WI38 (cell line): ENCODE data around the gene SLU7.

Experiments used
- H3K4me3 ChIP-seq: 2 replicates; pipeline ENCODE4 v1.5.1; 2011; ENCODE audit warnings: low read depth, mild to moderate bottlenecking, control low read depth, low read length
- TF ChIP-seq, protein P1 (sequence below): IDR thresholded peaks from 2 replicates; pipeline ENCODE4 v1.5.1; 2012; ENCODE audit warnings: low read depth, mild to moderate bottlenecking, control low read depth, low read length

Gene SLU7

GRCh38 chr5:160418561-160419457, at the start of gene SLU7:
TSS of gene SLU7 (minus strand) at chr5:160419081. CDS start at chr5:160415294, 3,787 bp downstream.
- TF ChIP-seq, protein P1, sequence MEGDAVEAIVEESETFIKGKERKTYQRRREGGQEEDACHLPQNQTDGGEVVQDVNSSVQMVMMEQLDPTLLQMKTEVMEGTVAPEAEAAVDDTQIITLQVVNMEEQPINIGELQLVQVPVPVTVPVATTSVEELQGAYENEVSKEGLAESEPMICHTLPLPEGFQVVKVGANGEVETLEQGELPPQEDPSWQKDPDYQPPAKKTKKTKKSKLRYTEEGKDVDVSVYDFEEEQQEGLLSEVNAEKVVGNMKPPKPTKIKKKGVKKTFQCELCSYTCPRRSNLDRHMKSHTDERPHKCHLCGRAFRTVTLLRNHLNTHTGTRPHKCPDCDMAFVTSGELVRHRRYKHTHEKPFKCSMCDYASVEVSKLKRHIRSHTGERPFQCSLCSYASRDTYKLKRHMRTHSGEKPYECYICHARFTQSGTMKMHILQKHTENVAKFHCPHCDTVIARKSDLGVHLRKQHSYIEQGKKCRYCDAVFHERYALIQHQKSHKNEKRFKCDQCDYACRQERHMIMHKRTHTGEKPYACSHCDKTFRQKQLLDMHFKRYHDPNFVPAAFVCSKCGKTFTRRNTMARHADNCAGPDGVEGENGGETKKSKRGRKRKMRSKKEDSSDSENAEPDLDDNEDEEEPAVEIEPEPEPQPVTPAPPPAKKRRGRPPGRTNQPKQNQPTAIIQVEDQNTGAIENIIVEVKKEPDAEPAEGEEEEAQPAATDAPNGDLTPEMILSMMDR = no peak
- H3K4me3 ChIP-seq = peak within 1 kb of the TSS; percentile 94

DNA sequence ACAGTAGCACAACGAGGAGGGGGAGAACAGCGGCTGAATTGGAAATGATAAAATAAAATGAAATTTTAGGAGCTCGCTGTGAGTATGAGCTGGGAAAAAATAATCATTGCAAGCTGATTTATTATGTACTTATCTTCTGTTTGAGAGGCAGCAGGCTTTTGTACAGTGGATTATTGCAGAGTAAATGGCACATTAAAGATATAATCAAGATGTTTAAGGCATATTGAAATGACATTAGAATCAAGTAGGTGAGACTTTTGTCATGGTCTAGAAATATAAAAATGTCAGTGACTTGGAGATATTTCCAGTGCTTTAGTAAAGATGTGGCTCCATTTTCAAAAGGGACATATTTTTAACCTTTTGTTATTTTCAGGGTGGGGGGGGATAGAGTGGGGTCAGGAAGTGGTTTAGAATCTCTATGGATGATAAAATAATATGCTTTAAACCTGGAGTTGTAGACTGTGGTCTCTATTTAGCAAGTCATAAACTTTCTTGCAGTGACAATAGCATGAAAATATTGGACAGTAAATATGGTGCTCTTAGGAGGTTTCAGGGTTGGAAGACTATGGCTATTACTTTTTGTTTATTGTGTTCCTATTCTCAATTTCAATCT, 49.6 kb upstream of the SLU7 start:
- peak overlapping the region; percentile 16 for H3K4me3 ChIP-seq
- TF ChIP-seq, protein P1 = no peak

DNA sequence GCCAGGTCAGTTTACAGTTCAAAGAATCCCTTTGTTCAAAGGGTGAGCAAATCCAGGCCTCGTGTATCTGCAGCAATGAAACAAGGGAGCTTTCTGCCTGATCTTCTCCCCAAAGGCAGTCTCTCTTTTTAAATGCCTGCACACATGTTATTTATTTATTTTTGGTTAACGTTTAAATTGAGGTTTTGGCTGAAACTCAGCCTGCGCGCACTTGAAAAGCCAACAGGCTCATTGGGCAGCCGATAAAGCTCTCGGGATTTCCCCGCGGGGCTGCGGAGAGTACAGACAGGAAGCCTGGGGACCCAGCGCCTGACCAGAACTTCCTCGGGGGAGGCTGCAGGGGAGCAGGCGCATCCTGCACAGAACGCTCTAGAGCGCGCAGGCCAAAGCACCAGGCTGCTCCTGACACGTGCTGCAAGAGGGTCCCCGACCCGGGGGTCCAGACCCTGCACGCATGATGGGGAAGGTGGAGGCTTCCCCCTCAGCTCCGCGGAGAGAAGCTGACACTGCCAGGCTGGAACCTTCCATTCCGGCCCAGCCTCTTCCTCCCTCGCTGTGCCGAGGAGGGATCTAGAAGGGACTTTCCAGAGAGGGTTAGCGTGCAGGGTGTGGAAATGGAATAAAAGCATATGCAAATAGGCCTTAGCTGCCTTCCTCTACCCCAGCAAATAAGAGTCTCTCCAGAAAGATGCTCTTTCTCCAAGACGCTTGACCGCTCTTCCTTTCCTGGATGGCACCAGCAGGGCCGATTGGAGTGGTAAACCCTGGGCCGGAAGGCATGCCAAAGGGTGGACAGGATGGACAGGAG, 48.9 kb upstream of the SLU7 start:
- peak overlapping the region; percentile 11 for H3K4me3 ChIP-seq
- TF ChIP-seq, protein P1 = no peak

DNA sequence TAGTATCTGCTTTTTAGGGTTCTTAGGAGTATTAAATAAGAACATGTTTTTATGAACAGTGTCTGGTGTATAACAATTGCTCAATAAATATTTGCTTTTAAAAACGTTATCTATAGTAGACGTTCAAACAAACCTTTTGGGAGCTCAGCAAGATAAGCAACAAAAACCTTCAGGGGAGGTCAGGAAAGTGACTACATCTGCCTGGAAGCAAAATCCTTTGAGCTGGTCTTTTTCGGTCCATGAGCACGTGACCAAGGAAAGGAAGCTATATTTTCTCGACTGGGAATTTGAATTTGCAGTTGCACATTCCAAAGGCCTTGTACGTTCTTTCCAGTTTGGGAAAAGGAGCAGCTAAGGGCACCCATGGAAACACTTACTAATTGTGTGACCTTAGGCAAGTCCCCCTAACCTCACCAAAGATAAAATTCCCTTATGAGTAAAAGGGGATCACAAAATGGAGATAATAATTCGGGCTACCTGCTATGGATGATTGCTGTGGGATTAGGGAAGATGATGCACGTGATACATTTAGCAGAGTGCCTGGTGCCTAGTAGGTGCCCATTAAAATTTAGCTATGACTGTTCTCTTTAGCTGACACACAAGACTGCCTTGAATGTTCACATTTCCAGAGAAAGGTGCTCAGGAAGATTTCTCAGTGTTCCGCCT, 48.1 kb upstream of the SLU7 start:
- no peak overlapping the region for H3K4me3 ChIP-seq
- TF ChIP-seq, protein P1 = no peak

DNA sequence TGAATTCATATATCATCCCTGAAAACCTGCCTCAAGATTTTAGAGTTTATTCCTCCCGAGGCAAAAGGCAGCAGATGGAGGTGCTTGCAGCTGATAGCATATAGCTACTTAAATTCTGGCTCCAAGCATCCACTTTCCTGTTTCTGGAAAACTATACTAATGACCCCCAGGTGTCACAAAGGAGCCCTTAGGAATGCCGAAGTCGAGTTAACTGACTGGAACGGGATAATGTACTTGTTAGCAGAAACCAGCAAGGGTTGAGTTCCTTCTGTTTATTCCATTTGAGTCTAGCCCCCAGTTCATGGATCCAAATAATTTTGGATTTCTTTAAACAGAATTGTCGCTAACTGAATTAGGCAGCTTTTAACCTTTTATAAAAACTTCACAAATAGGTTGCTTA, 47.2 kb upstream of the SLU7 start:
- TF ChIP-seq, protein P1 = no peak

GRCh38 chr5:160464466-160464797, 45.6 kb upstream of the SLU7 start:
- TF ChIP-seq, protein P1 = no peak

More for the DNA sequence above, 47.2 kb upstream of the SLU7 start:
- no peak overlapping the region for H3K4me3 ChIP-seq

More at GRCh38 chr5:160464466-160464797, 45.6 kb upstream of the SLU7 start:
- H3K4me3 ChIP-seq = no peak overlapping the region
